Ishikawa (cell line): ENCODE data around the gene THAP2.

Experiments used
- CEBPB ChIP-seq: IDR thresholded peaks from 2 replicates; pipeline ENCODE4 v1.6.1; 2012
- CREB1 ChIP-seq: IDR thresholded peaks from 2 replicates; pipeline ENCODE4 v1.6.1; 2012; ENCODE audit warnings: low read depth
- EGR1 ChIP-seq: IDR thresholded peaks from 2 replicates; pipeline ENCODE4 v1.6.1; 2012
- EP300 ChIP-seq: IDR thresholded peaks from 2 replicates; pipeline ENCODE4 v1.6.1; 2012; ENCODE audit warnings: borderline replicate concordance
- FOXM1 ChIP-seq: IDR thresholded peaks from 2 replicates; pipeline ENCODE4 v1.6.1; 2012; ENCODE audit warnings: low read depth, borderline replicate concordance
- MAX ChIP-seq: IDR thresholded peaks from 2 replicates; pipeline ENCODE4 v1.6.1; 2012
- NFIC ChIP-seq: IDR thresholded peaks from 2 replicates; pipeline ENCODE4 v1.6.1; 2012
- RAD21 ChIP-seq: IDR thresholded peaks from 2 replicates; pipeline ENCODE4 v1.6.1; 2012; ENCODE audit warnings: low read depth
- REST ChIP-seq: IDR thresholded peaks from 2 replicates; pipeline ENCODE4 v1.6.1; 2012; ENCODE audit warnings: low read depth, mild to moderate bottlenecking
- TAF1 ChIP-seq: IDR thresholded peaks from 2 replicates; pipeline ENCODE4 v1.6.1; 2012; ENCODE audit warnings: low read depth, mild to moderate bottlenecking
- TCF12 ChIP-seq: IDR thresholded peaks from 2 replicates; pipeline ENCODE4 v1.6.1; 2012; ENCODE audit warnings: low read depth
- TEAD4 ChIP-seq: IDR thresholded peaks from 2 replicates; pipeline ENCODE4 v1.6.1; 2012
- USF1 ChIP-seq: IDR thresholded peaks from 2 replicates; pipeline ENCODE4 v1.6.1; 2012
- YY1 ChIP-seq: IDR thresholded peaks from 2 replicates; pipeline ENCODE4 v1.6.1; 2012; ENCODE audit warnings: low read depth
- ZBTB7A ChIP-seq: IDR thresholded peaks from 2 replicates; pipeline ENCODE4 v1.6.1; 2012; ENCODE audit warnings: low read depth

Gene THAP2

GRCh38 chr12:71652656-71653055, 11.4 kb upstream of the THAP2 start:
- TF ChIP-seq NFIC = no peak
- TF ChIP-seq TEAD4 = no peak

- TF ChIP-seq FOXM1 (no peak), ZBTB7A (no peak), TAF1 (no peak)
Measured at GRCh38 chr12:71653137-71653536, 11.0 kb upstream of the THAP2 start.

- TF ChIP-seq TCF12 = no peak
- TF ChIP-seq TEAD4 = no peak
- no peak for TF ChIP-seq YY1
- no peak for TF ChIP-seq NFIC
- TF ChIP-seq TAF1 = no peak
- no peak for TF ChIP-seq ZBTB7A
- no peak for TF ChIP-seq MAX
- TF ChIP-seq FOXM1 = no peak
- TF ChIP-seq USF1 = no peak
- no peak for TF ChIP-seq EP300
- no peak for TF ChIP-seq CEBPB
- TF ChIP-seq RAD21 = no peak
- TF ChIP-seq EGR1 = no peak
Measured at GRCh38 chr12:71654200-71654599, 9.9 kb upstream of the THAP2 start.

- TF ChIP-seq NFIC (no peak), CEBPB (no peak), MAX (no peak), EGR1 (no peak), CREB1 (no peak), TAF1 (no peak), EP300 (no peak), TEAD4 (no peak), ZBTB7A (no peak), TCF12 (no peak), REST (no peak), USF1 (no peak), FOXM1 (no peak), RAD21 (no peak), YY1 (no peak)
Measured at GRCh38 chr12:71655495-71655894, 8.6 kb upstream of the THAP2 start.

- TF ChIP-seq TEAD4 = no peak
- no peak for TF ChIP-seq YY1
- no peak for TF ChIP-seq TCF12
- TF ChIP-seq ZBTB7A = no peak
- no peak for TF ChIP-seq RAD21
- no peak for TF ChIP-seq MAX
- no peak for TF ChIP-seq CREB1
- TF ChIP-seq TAF1 = no peak
- no peak for TF ChIP-seq EP300
- TF ChIP-seq CEBPB = no peak
- TF ChIP-seq USF1 = no peak
- no peak for TF ChIP-seq REST
- no peak for TF ChIP-seq EGR1
- no peak for TF ChIP-seq NFIC
- no peak for TF ChIP-seq FOXM1
Measured at GRCh38 chr12:71655907-71656306, 8.2 kb upstream of the THAP2 start.

- TF ChIP-seq TEAD4 (no peak), FOXM1 (no peak), EGR1 (no peak), MAX (no peak), RAD21 (no peak), EP300 (no peak)
Measured at GRCh38 chr12:71656740-71657139, 7.4 kb upstream of the THAP2 start.
